Spleen (tissue), 11 donors: Measurements from ENCODE around the gene MAGEA6. TPM values are rescaled to one million over a fixed set of nuclear protein-coding genes. Genes with fewer than 3 reads are reported as not detected.
A peak's percentile ranks its signal among the peaks of the same experiment; 100 is the strongest.

Experiments used
- DNase-seq: peaks from one replicate; pipeline ENCODE4 v3.0.0-alpha.2; 2020
- H3K27ac ChIP-seq, 8 donors: fragments of 200-600 bp; sonication (generic) in 7 of 8; 1 replicate in 4 of 8; 2 replicates in 4 of 8; pipeline versions ENCODE4 v1.5.0 to v1.8.0; 2016 to 2021; ENCODE audit warnings: inconsistent platforms in 4 of 8, mild to moderate bottlenecking in 4 of 8, moderate library complexity in 1 of 8
- H3K27me3 ChIP-seq, 7 donors: fragments of 200-600 bp; sonication (generic) in 6 of 7; replicated peaks in 1 of 7; 1 replicate in 4 of 7; 2 replicates in 3 of 7; pipeline versions ENCODE4 v1.5.0 to v1.8.0; 2016 to 2021; ENCODE audit warnings: inconsistent platforms in 3 of 7, mild to moderate bottlenecking in 1 of 7
- H3K36me3 ChIP-seq, 6 donors: fragments of 200-600 bp; sonication (generic) in 5 of 6; 1 replicate in 4 of 6; 2 replicates in 2 of 6; pipeline versions ENCODE4 v1.5.0 to v1.8.0; 2016 to 2021; ENCODE audit warnings: inconsistent platforms in 2 of 6
- H3K4me1 ChIP-seq, 6 donors: fragments of 200-600 bp; sonication (generic) in 5 of 6; 1 replicate in 3 of 6; 2 replicates in 3 of 6; pipeline versions ENCODE4 v1.5.0 to v1.8.0; 2016 to 2021; ENCODE audit warnings: inconsistent platforms in 3 of 6
- H3K4me3 ChIP-seq, 8 donors: fragments of 200-600 bp; sonication (generic) in 7 of 8; 1 replicate in 4 of 8; 2 replicates in 4 of 8; pipeline versions ENCODE4 v1.5.0 to v1.8.0; 2016 to 2021; ENCODE audit warnings: inconsistent platforms in 4 of 8, mild to moderate bottlenecking in 4 of 8, moderate library complexity in 2 of 8
- H3K9me3 ChIP-seq, 8 donors: fragments of 200-600 bp; sonication (generic) in 7 of 8; 1 replicate in 4 of 8; 2 replicates in 4 of 8; pipeline versions ENCODE4 v1.5.0 to v1.8.0; 2016 to 2021; ENCODE audit warnings: inconsistent platforms in 4 of 8
- CTCF ChIP-seq, 11 experiments: fragments of 200-600 bp in 7 of 11; fragments of 450-650 bp in 4 of 11; sonication (generic) in 4 of 11; IDR thresholded peaks in 8 of 11; conservative IDR thresholded peaks in 3 of 11; 1 replicate in 7 of 11; 2 replicates in 4 of 11; pipeline versions ENCODE4 v1.4.0 to v1.8.0; 2016 to 2021; ENCODE audit warnings: antibody characterized with exemption in 11 of 11, inconsistent platforms in 4 of 11, mild to moderate bottlenecking in 1 of 11
- POLR2A ChIP-seq, 3 donors: fragments of 450-650 bp; IDR thresholded peaks; one replicate each; pipeline ENCODE4 v1.5.1; 2017; ENCODE audit warnings: antibody characterized with exemption in 3 of 3, mild to moderate bottlenecking in 1 of 3
- POLR2AphosphoS5 ChIP-seq, 3 donors: sonication (generic); formaldehyde crosslinking; IDR thresholded peaks; one replicate each; pipeline ENCODE4 v1.5.1; 2017; ENCODE audit warnings: antibody characterized with exemption in 3 of 3
- WGBS, 5 donors: extraction: QIAGEN DNeasy Blood & Tissue Kit in 3 of 5; methylation state at CpG; one replicate each; pipeline versions ENCODE4 v1.1.5 to v1.1.7; 2013 to 2018; 5-methylcytosine and 5-hydroxymethylcytosine counted together
- intact Hi-C: fragments of 100-400 bp; cut with DNase I; formaldehyde crosslinking; loops from one replicate; pipeline ENCODE4 v1.15.0; 2023; ENCODE audit warnings: low total_unique reads
- polyA plus RNA-seq, 3 donors: library from polyadenylated mRNA; stranded (reverse); fragments of 200-250 nt; gene quantifications; one replicate each; pipeline ENCODE4 v1.2.1, GENCODE V29; 2013
- total RNA-seq, 7 donors: library from RNA; depleted of rRNA in 3 of 7; stranded (reverse); fragments of >200 nt in 3 of 7; fragmentation: NEBNext Ultra II Directional in 4 of 7; extraction: Animal tissue kit (Norgen Biotek cat#: 25700) in 4 of 7; gene quantifications; one replicate each; pipeline versions ENCODE4 v1.1.0 to v1.2.1, GENCODE V29; 2016 to 2021
- donor health status: healthy with polysubstance abuse.
- donor health status: DM: no; HTN: no; CAD: no; lungs with moderate emphysema.
- donor health status: DM: no; HTN: no; CAD: no.
- donor health status: Bipolar disorder and iron deficiency.
- donor health status: healthy.
- donor health status: DM: no; HTN: no; CAD: no.
- donor health status: DM: yes; HTN: yes; CAD: no.

The MAGEA6 gene
- total and polyA plus RNA-seq, 10 donors: not detected

GRCh38 chrX:152733261-152733975 is 36.1 kb downstream of the MAGEA6 start, which contains the start of the genes CSAG1 and MAGEA12:
Gene CSAG1 (minus strand): TSS chrX:152733721. CDS start chrX:152732460, 1,261 bp downstream.
Gene MAGEA12 (plus strand): TSS chrX:152733757. CDS start chrX:152736162, 2,405 bp downstream.
- Histone ChIP-seq H3K36me3 (no peaks in the 10 kb centered on the region), H3K27me3 (no peaks in the 10 kb centered on the region), H3K4me1 (no peaks in the 10 kb centered on the region), H3K27ac (no peak within 1 kb of the TSS), H3K9me3 (no peaks in the 10 kb centered on the region), H3K4me3 (no peak within 1 kb of the TSS)
- 85 to 96% (median 90%) methylated on average over 5 to 19 of the region's 21 CpGs for WGBS, 5 donors
- intact Hi-C loops: no loop called here
- TF ChIP-seq POLR2AphosphoS5 (IDR thresholded peaks at IDR 0.05) (no peak), POLR2A (IDR thresholded peaks at IDR 0.05) (no peak)
- DNase-seq: peak; percentile 62

- Histone ChIP-seq H3K4me1 (no peaks in the 10 kb centered on the region), H3K27me3 (no peaks in the 10 kb centered on the region), H3K9me3 (no peaks in the 10 kb centered on the region), H3K36me3 (no peaks in the 10 kb centered on the region), H3K4me3 (no peak overlapping the region), H3K27ac (no peak overlapping the region)
- WGBS, 5 donors: 61 to 90% (median 75%) methylated on average over 4 to 7 of the region's 7 CpGs
- intact Hi-C loops: no loop called here
- peak; percentile 24 for DNase-seq
- TF ChIP-seq POLR2AphosphoS5 (IDR thresholded peaks at IDR 0.05) (no peak), POLR2A (IDR thresholded peaks at IDR 0.05) (no peak), CTCF (IDR thresholded peaks at IDR 0.05 in 8 of 11, conservative IDR thresholded peaks at IDR 0.05 in 3 of 11) (no peak)
Observed at GRCh38 chrX:152725409-152725808, 44.1 kb downstream of the MAGEA6 start.

Other genes with a start within 250 kb of the MAGEA6 start
- under 1 TPM in 1 of 7 donors, not detected in 6; 0.09 TPM for gene GABRQ, start 131.8 kb downstream of the MAGEA6 start, total RNA-seq
- under 1 TPM in 1 of 3 donors, not detected in 2; 0.02 TPM for gene GABRQ, start 131.8 kb downstream of the MAGEA6 start, polyA plus RNA-seq
- not detected for gene MAGEA3, start 70.9 kb downstream of the MAGEA6 start, total RNA-seq
- not detected for gene MAGEA3, start 70.9 kb downstream of the MAGEA6 start, polyA plus RNA-seq
- not detected for gene CSAG2, start 60.4 kb downstream of the MAGEA6 start, total RNA-seq
- under 1 TPM; 0.24 to 0.58 (median 0.52) TPM for gene CSAG2, start 60.4 kb downstream of the MAGEA6 start, polyA plus RNA-seq
- not detected for gene MAGEA2B, start 55.1 kb downstream of the MAGEA6 start, total RNA-seq
- not detected for gene MAGEA2B, start 55.1 kb downstream of the MAGEA6 start, polyA plus RNA-seq
- gene CSAG1, start 36.0 kb downstream of the MAGEA6 start, total RNA-seq: not detected
- under 1 TPM in 1 of 3 donors, not detected in 2; 0.21 TPM for gene CSAG1, start 36.0 kb downstream of the MAGEA6 start, polyA plus RNA-seq
- gene MAGEA12, start 35.9 kb downstream of the MAGEA6 start, total RNA-seq: not detected
- gene MAGEA12, start 35.9 kb downstream of the MAGEA6 start, polyA plus RNA-seq: under 1 TPM in 1 of 3 donors, not detected in 2; 0.03 TPM
- not detected for gene MAGEA2, start 15.8 kb downstream of the MAGEA6 start, total RNA-seq
- not detected for gene MAGEA2, start 15.8 kb downstream of the MAGEA6 start, polyA plus RNA-seq
- gene CSAG3, start 10.5 kb downstream of the MAGEA6 start, total RNA-seq: 1 to 10 TPM in 1 of 7 donors, under 1 TPM in 1, not detected in 5; 0.37 to 2.6 TPM
- gene CSAG3, start 10.5 kb downstream of the MAGEA6 start, polyA plus RNA-seq: 1 to 10 TPM in 1 of 3 donors, under 1 TPM in 2; 0.61 to 1.3 (median 0.76) TPM
- gene CETN2, start 61.1 kb upstream of the MAGEA6 start, total RNA-seq: 10 to 100 TPM in 6 of 7 donors, 1 to 10 TPM in 1; 9.4 to 19.6 (median 11.8) TPM
- gene CETN2, start 61.1 kb upstream of the MAGEA6 start, polyA plus RNA-seq: 10 to 100 TPM; 17.8 to 25.0 (median 21.2) TPM
- gene NSDHL, start 61.4 kb upstream of the MAGEA6 start, total RNA-seq: 10 to 100 TPM in 2 of 7 donors, 1 to 10 TPM in 5; 8.1 to 11.2 (median 9.9) TPM
- gene NSDHL, start 61.4 kb upstream of the MAGEA6 start, polyA plus RNA-seq: 1 to 10 TPM; 6.1 to 8.3 (median 7.2) TPM
- 10 to 100 TPM in 3 of 7 donors, 1 to 10 TPM in 4; 6.6 to 13.8 (median 8.3) TPM for gene ZNF185, start 128.4 kb upstream of the MAGEA6 start, total RNA-seq
- gene ZNF185, start 128.4 kb upstream of the MAGEA6 start, polyA plus RNA-seq: 1 to 10 TPM; 2.0 to 2.7 (median 2.4) TPM
- under 1 TPM in 6 of 7 donors, not detected in 1; 0.14 to 0.24 (median 0.17) TPM for gene PNMA5, start 224.4 kb upstream of the MAGEA6 start, total RNA-seq
- 1 to 10 TPM in 1 of 3 donors, under 1 TPM in 2; 0.35 to 1.0 (median 0.96) TPM for gene PNMA5, start 224.4 kb upstream of the MAGEA6 start, polyA plus RNA-seq